WTC11 (cell line): Measurements from ENCODE around the gene IMP3. TPM values are rescaled to one million over a fixed set of nuclear protein-coding genes. Genes with fewer than 3 reads are reported as not detected.

Experiments used
- ATAC-seq: fragments of 200-7000 bp; cut with Tn5 transposase; 2 replicates; pipeline ENCODE4 v1.10.0; 2021; ENCODE audit warnings: mild to moderate bottlenecking, moderate library complexity
- CTCF ChIA-PET: fragments of 300-600 bp; sonication (Branson Sonifier 250); formaldehyde crosslinking; loops from one replicate; lab custom pipeline; 2021; ENCODE audit warnings: antibody characterized with exemption; lab: Charles Lee
- POLR2A ChIA-PET: fragments of 350-600 bp; sonication (Branson Sonifier 250); formaldehyde crosslinking; loops from one replicate; lab custom pipeline; 2021; ENCODE audit warnings: antibody characterized with exemption; lab: Charles Lee
- DNase-seq: peaks from one replicate; pipeline ENCODE4 v3.0.0; 2021; ENCODE audit warnings: low spot score
- H3K27ac Mint-ChIP-seq: 2 replicates; pipeline ENCODE4 v1.8.0; 2021; ENCODE audit warnings: mixed read lengths
- H3K27me3 Mint-ChIP-seq: 2 replicates; pipeline ENCODE4 v1.8.0; 2021; ENCODE audit warnings: low read depth, mild to moderate bottlenecking, moderate library complexity, mixed read lengths
- H3K36me3 Mint-ChIP-seq: 2 replicates; pipeline ENCODE4 v1.8.0; 2021; ENCODE audit warnings: mixed read lengths
- H3K4me1 Mint-ChIP-seq: 2 replicates; pipeline ENCODE4 v1.8.0; 2022; ENCODE audit warnings: mixed read lengths
- H3K4me3 Mint-ChIP-seq: 2 replicates; pipeline ENCODE4 v1.8.0; 2021; ENCODE audit warnings: mild to moderate bottlenecking, moderate library complexity, mixed read lengths
- H3K9me3 Mint-ChIP-seq: 2 replicates; pipeline ENCODE4 v1.8.0; 2021; ENCODE audit warnings: mixed read lengths
- ATF2 ChIP-seq: sonication (generic); formaldehyde crosslinking; IDR thresholded peaks from 2 replicates; pipeline ENCODE4 v1.8.1; 2022; ENCODE audit warnings: low read depth, missing genetic modification reagents, borderline replicate concordance
- CDX4 ChIP-seq: fragments of 250-450 bp; sonication (Bioruptor Pico); IDR thresholded peaks from 2 replicates; pipeline ENCODE4 v1.9.0; 2021; ENCODE audit warnings: moderate library complexity, mild to moderate bottlenecking, inconsistent platforms, borderline replicate concordance
- ETV6 ChIP-seq: sonication (generic); formaldehyde crosslinking; IDR thresholded peaks from 2 replicates; pipeline ENCODE4 v1.8.1; 2022; ENCODE audit warnings: mild to moderate bottlenecking, missing genetic modification reagents
- FOXP1 ChIP-seq: sonication (generic); formaldehyde crosslinking; IDR thresholded peaks from 2 replicates; pipeline ENCODE4 v1.8.0; 2022; ENCODE audit warnings: missing genetic modification reagents, mild to moderate bottlenecking, moderate library complexity, borderline replicate concordance
- NFE2L1 ChIP-seq: sonication (generic); formaldehyde crosslinking; IDR thresholded peaks from 2 replicates; pipeline ENCODE4 v1.8.1; 2023; ENCODE audit warnings: missing genetic modification reagents
- TCF7 ChIP-seq: sonication (generic); formaldehyde crosslinking; IDR thresholded peaks from 2 replicates; pipeline ENCODE4 v1.8.0; 2022; ENCODE audit warnings: mild to moderate bottlenecking, low read depth, missing genetic modification reagents, moderate library complexity
- ZNF138 ChIP-seq: sonication (generic); formaldehyde crosslinking; conservative IDR thresholded peaks from 2 replicates; pipeline ENCODE4 v1.8.1; 2022; ENCODE audit warnings: mild to moderate bottlenecking, moderate library complexity, missing genetic modification reagents
- ZNF425 ChIP-seq: fragments of 250-450 bp; sonication (Bioruptor Pico); conservative IDR thresholded peaks from 2 replicates; pipeline ENCODE4 v1.9.0; 2021; ENCODE audit warnings: mild to moderate bottlenecking
- total RNA-seq: library from RNA; stranded (reverse); gene quantifications from 3 replicates; pipeline ENCODE4 v1.2.3, GENCODE V29; 2021
- TF ChIP-seq, protein P1 (sequence below): sonication (generic); formaldehyde crosslinking; IDR thresholded peaks from 2 replicates; pipeline ENCODE4 v1.8.0; 2022; ENCODE audit warnings: mild to moderate bottlenecking, missing genetic modification reagents
- TF ChIP-seq, protein P2 (sequence below): sonication (generic); formaldehyde crosslinking; IDR thresholded peaks from 2 replicates; pipeline ENCODE4 v1.8.0; 2023; ENCODE audit warnings: mild to moderate bottlenecking, missing genetic modification reagents

The IMP3 gene
- total RNA-seq, 1 experiment from 2014 or later: 107 TPM

DNA sequence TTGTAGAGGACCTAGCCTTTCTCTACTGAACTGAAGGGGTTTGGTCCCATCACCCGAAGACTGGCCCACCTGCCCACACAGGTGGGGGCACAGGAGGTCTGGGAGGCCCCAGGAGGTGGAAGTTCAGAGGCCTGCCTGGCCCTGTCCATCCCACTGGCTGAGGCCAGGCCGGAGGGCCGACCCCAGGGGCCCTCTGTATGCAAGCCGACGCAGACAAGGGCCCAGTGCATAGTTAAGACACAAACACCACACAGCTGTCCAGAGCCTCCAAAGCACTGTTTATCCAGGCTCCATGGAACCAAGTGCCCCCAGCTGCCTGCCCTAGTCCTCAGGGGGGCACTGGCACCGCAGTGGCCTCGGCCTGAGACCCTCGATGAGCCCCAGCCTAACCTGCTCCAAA, 34.3 kb upstream of the IMP3 start:
- no peak for TF ChIP-seq ZNF425 (CRISPR knock-in tag)
- TF ChIP-seq, protein P1, sequence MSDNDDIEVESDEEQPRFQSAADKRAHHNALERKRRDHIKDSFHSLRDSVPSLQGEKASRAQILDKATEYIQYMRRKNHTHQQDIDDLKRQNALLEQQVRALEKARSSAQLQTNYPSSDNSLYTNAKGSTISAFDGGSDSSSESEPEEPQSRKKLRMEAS (CRISPR knock-in tag): no peak
- Mint-ChIP-seq H3K36me3 (no peaks in the 10 kb centered on the region), H3K27ac (no peak overlapping the region), H3K4me1 (peaks cover 26% of the 10 kb centered on the region), H3K9me3 (no peaks in the 10 kb centered on the region), H3K27me3 (no peaks in the 10 kb centered on the region), H3K4me3 (no peak overlapping the region)
- DNase-seq: no peak
- CTCF ChIA-PET: no interaction called here
- ATAC-seq: no peak
- POLR2A ChIA-PET: interaction anchor here (1.8 kb wide), 1 partner anchor 26 kb away, joined by 4 read pairs; the partner anchor contains the start of gene SNX33

GRCh38 chr15:75673426-75674235, 33.6 kb upstream of the IMP3 start:
- H3K4me3 Mint-ChIP-seq: no peak overlapping the region
- no peaks in the 10 kb centered on the region for H3K27me3 Mint-ChIP-seq
- no peak for DNase-seq
- CTCF ChIA-PET: interaction anchor here (0.7 to 2.1 kb wide), 6 partner anchors 11 to 306 kb away, joined by 3 to 11 read pairs (median 6); partner anchors contain the start of genes MAN2C1 and SNX33
- peaks cover 20% of the 10 kb centered on the region for H3K4me1 Mint-ChIP-seq
- POLR2A ChIA-PET: interaction anchor here (1.0 to 2.0 kb wide), 5 partner anchors 12 to 34 kb away, joined by 3 to 12 read pairs (median 3); partner anchors contain the start of genes IMP3 and SNX33
- H3K36me3 Mint-ChIP-seq: no peaks in the 10 kb centered on the region; the same call in 1 of the 2 replicates
- H3K9me3 Mint-ChIP-seq: no peaks in the 10 kb centered on the region
- H3K27ac Mint-ChIP-seq: no peak overlapping the region
- TF ChIP-seq, protein P2, sequence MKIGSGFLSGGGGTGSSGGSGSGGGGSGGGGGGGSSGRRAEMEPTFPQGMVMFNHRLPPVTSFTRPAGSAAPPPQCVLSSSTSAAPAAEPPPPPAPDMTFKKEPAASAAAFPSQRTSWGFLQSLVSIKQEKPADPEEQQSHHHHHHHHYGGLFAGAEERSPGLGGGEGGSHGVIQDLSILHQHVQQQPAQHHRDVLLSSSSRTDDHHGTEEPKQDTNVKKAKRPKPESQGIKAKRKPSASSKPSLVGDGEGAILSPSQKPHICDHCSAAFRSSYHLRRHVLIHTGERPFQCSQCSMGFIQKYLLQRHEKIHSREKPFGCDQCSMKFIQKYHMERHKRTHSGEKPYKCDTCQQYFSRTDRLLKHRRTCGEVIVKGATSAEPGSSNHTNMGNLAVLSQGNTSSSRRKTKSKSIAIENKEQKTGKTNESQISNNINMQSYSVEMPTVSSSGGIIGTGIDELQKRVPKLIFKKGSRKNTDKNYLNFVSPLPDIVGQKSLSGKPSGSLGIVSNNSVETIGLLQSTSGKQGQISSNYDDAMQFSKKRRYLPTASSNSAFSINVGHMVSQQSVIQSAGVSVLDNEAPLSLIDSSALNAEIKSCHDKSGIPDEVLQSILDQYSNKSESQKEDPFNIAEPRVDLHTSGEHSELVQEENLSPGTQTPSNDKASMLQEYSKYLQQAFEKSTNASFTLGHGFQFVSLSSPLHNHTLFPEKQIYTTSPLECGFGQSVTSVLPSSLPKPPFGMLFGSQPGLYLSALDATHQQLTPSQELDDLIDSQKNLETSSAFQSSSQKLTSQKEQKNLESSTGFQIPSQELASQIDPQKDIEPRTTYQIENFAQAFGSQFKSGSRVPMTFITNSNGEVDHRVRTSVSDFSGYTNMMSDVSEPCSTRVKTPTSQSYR (CRISPR knock-in tag): no peak
- TF ChIP-seq ETV6 (CRISPR knock-in tag) (no peak), ATF2 (CRISPR knock-in tag) (no peak), CDX4 (CRISPR knock-in tag) (no peak), TCF7 (CRISPR knock-in tag) (no peak), NFE2L1 (CRISPR knock-in tag) (no peak), ZNF138 (no peak), FOXP1 (CRISPR knock-in tag) (no peak)
- TF ChIP-seq, all 79 proteins: peak for 0
- ATAC-seq: no peak
